ENCODE results near the gene GPR146.

The GPR146 gene

DNA sequence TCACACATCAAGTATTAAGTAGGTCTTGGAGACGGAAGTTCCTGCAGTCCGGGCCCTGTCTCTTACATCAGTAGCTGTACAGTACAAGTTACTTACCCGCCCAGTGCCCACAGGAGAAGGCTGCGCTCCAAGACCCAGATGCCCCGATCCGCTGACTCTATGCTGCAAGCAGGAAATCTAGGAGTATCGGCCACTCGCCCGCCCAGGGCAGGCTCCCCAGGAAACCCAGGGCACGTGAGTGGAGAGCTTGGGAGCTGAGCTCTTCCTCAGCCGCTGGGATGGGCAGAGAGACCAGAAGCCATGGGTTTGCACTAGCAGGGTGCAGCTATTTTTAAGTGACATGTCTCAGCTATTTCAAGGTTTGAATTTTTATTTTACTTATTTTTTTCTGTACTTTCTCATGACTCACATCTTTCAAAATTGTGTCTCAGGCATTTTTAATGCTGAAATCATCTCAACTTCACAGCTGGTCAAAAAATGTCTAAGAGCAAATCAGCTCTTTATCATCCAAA, 41.6 kb downstream of the GPR146 start:
- no peak for DNase-seq
- Histone ChIP-seq H3K36me3 (no peaks in the 10 kb centered on the region), H3K4me3 (ENCODE audit: low read depth, low read length) (no peak overlapping the region), H3K4me1 (peaks cover 34% of the 10 kb centered on the region), H3K9me3 (no peaks in the 10 kb centered on the region), H3K27me3 (no peaks in the 10 kb centered on the region)
- TF ChIP-seq, protein P1, sequence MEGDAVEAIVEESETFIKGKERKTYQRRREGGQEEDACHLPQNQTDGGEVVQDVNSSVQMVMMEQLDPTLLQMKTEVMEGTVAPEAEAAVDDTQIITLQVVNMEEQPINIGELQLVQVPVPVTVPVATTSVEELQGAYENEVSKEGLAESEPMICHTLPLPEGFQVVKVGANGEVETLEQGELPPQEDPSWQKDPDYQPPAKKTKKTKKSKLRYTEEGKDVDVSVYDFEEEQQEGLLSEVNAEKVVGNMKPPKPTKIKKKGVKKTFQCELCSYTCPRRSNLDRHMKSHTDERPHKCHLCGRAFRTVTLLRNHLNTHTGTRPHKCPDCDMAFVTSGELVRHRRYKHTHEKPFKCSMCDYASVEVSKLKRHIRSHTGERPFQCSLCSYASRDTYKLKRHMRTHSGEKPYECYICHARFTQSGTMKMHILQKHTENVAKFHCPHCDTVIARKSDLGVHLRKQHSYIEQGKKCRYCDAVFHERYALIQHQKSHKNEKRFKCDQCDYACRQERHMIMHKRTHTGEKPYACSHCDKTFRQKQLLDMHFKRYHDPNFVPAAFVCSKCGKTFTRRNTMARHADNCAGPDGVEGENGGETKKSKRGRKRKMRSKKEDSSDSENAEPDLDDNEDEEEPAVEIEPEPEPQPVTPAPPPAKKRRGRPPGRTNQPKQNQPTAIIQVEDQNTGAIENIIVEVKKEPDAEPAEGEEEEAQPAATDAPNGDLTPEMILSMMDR (IDR thresholded peaks at IDR 0.05; ENCODE audit: low read depth, low read length) = no peak

DNA sequence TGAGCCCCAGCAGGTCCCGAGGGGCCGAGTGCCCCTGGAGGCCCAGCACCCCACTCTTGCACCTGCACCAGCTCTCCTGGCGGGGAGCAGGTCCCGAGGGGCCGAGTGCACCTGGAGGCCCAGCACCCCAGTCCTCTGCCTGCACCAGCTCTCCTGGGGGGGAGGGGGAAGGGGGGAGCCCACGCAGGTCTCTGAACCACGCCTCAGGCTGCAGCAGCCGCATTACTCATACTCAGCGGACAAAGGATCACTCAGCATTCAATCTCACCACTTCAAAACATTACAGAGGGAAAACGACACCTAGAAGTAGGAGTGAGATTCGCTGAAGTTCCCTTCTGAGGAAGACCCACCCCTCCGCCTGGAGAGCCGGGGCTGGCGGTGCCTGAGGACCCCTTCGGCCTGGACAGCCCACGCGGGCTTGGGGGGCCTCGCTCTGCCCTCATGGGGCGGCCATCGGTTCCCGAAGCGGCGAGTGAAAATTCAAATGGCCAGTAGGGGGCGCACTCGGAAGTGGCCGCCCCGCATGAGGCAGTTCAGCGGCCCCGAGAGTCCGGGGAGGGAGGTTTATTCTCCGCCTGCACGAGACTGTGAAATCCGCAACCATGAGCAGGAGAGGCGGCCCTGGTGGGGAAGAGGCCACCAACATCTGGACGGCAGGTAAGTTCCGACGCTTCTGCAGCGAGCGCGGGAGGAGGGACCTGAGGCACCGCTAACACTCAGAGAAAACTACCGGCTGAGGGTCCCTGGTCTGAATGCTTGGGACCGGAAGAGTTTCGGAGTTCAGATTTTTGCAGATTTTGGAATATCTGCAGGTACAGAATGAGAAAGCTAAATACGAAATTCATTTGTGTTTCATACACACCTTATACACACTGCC, 42.5 kb downstream of the GPR146 start:
- peaks cover 27% of the 10 kb centered on the region for H3K4me1 ChIP-seq
- no peak overlapping the region for H3K4me3 ChIP-seq (ENCODE audit: low read depth, low read length)
- H3K36me3 ChIP-seq = peaks cover under 1% of the 10 kb centered on the region
- DNase-seq = peak; percentile 73
- H3K27me3 ChIP-seq = no peaks in the 10 kb centered on the region
- TF ChIP-seq, protein P1 (IDR thresholded peaks at IDR 0.05; ENCODE audit: low read depth, low read length) = peak; percentile 78
- H3K9me3 ChIP-seq = no peaks in the 10 kb centered on the region

DNA sequence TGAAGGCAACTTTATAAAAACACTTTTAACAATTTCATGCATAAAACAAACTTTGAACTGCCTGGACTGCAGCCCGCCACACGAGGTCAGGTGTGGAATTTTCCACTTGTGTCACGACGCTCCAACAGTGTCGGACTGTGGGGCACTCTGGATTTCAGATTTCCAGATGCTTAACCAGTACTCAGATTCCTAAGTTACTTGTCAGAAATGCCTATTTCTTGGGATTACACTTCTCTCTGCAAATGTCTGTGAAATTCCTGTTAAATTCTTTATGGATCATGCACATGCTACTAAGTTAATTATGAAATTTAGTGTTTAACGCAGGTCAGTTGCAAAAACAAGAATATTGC, 43.1 kb downstream of the GPR146 start:
- TF ChIP-seq, protein P1 (IDR thresholded peaks at IDR 0.05; ENCODE audit: low read depth, low read length) = no peak
- Histone ChIP-seq H3K4me1 (peaks cover 21% of the 10 kb centered on the region), H3K36me3 (peaks cover 5% of the 10 kb centered on the region), H3K27me3 (no peaks in the 10 kb centered on the region), H3K9me3 (no peaks in the 10 kb centered on the region), H3K4me3 (ENCODE audit: low read depth, low read length) (no peak overlapping the region)
- no peak for DNase-seq

DNA sequence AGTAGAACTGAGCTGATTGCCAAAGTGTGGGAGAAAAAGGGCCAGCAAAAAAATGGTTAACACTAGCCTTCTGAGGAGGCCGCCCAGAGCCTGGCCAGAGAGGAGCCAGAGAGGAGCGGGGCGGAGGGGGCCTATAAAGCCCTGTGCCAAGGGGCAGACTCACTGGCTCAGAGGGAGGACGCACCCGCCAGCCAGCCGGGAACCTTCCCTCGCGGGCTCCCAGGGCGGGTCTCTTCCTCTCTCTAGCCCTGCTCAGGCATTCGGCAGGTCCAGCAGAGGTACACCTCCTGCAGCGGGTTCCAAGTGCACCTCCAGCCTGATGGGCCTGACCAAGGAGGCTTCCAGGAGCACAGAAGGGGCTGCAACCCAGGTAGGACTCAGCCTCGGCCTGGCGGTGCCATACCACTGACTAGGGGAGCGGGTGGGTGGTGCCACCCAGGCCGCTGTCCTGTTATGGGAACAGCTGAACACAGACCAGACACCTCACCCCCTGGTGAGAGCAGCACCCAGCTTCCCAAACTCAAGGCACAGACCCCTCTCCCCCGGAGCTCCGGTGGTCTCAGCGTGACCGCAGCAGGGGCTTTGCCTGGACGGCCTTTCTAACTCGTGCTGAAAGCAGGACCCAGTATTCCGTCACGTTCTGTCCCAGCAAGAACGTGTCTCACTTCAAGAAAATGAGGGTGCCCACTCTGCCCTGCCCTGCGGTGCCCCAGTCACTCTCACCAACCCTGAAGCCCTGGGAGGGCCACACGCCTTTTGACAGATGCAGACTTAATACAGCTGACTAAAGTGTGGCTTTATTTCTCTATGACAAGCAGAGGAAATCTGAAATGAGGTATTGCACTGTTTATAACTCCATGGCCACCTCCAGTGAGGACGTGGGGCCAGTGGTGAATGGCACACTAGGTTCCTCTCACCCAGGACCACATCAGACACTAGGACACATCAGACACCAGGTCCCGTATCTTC, 43.9 kb downstream of the GPR146 start, which contains the start of gene GPER1:
GPER1 (plus strand) TSS at position 162 of the 969 bp plus-strand sequence. CDS start 3,616 bp downstream, outside the sequence.
- TF ChIP-seq, protein P1 (IDR thresholded peaks at IDR 0.05; ENCODE audit: low read depth, low read length) = no peak
- Histone ChIP-seq H3K4me3 (ENCODE audit: low read depth, low read length) (no peak within 1 kb of the TSS), H3K27me3 (no peaks in the 10 kb centered on the region), H3K36me3 (peaks cover 8% of the 10 kb centered on the region), H3K9me3 (no peaks in the 10 kb centered on the region), H3K4me1 (peaks cover 16% of the 10 kb centered on the region)
- DNase-seq = peak; percentile 67

DNA sequence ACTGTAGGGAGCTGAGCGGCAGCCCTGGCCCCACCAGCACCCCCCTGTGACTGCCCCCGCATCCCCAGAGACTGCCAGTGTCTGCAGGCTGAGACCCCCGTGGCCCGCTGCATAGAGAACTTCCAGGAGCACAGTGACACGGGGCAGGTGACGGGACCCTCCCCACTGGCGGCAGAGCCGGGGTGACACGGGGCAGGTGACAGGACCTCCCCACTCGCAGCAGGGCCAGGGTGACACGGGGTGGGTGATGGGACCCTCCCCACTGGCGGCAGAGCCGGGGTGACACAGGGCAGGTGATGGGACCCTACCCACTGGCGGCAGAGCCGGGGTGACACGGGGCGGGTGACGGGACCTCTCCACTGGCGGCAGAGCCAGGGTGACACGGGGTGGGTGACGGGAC, 45.9 kb downstream of the GPR146 start:
- Histone ChIP-seq H3K27me3 (no peaks in the 10 kb centered on the region), H3K36me3 (peaks cover 10% of the 10 kb centered on the region), H3K4me3 (ENCODE audit: low read depth, low read length) (no peak overlapping the region), H3K9me3 (no peaks in the 10 kb centered on the region), H3K4me1 (peaks cover 17% of the 10 kb centered on the region)
- TF ChIP-seq, protein P1 (IDR thresholded peaks at IDR 0.05; ENCODE audit: low read depth, low read length) = no peak
- no peak for DNase-seq

Data from BE2C (cell line).